Medulla oblongata (tissue), 1 donor: ENCODE results near the gene RELN.
"Not testable (repeated sequence)": the region's sequence is repeated elsewhere in the genome, so short reads cannot be mapped to it uniquely, and the experiment has no call there.

Source experiments
- DNase-seq: peaks from one replicate; pipeline ENCODE4 v3.0.0-alpha.2; 2015; ENCODE audit errors: extremely low spot score

Gene RELN

GRCh38 chr7:103941976-103942375 lies 47.5 kb downstream of the RELN start:
- no peak for DNase-seq

GRCh38 chr7:103940382-103941268 lies 48.8 kb downstream of the RELN start:
- no peak for DNase-seq

- no peak for DNase-seq
Observed at GRCh38 chr7:103937680-103938079, 51.8 kb downstream of the RELN start.

- no peak for DNase-seq
Observed at GRCh38 chr7:103936558-103936957, 52.9 kb downstream of the RELN start.

GRCh38 chr7:103934508-103934907 lies 55.0 kb downstream of the RELN start:
- DNase-seq: no peak

DNA sequence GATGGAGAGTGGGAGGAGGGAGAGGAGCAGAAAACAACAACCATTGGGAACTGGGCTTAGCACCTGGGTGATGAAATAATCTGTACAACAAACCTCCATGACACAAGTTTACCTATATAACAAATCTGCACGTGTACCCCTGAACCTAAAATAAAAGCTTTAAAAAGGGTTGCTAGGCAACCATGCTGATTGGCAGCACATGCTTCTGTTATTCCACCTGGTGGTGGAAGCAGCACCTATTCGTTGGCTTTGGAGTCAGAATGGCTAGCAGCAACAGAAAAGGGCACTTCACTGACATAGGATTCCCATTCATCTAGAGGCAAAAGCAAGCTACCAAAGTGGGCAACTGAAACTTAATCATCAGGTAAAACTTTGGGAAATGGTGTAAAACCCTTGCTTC lies 57.1 kb downstream of the RELN start:
- DNase-seq: no peak

DNA sequence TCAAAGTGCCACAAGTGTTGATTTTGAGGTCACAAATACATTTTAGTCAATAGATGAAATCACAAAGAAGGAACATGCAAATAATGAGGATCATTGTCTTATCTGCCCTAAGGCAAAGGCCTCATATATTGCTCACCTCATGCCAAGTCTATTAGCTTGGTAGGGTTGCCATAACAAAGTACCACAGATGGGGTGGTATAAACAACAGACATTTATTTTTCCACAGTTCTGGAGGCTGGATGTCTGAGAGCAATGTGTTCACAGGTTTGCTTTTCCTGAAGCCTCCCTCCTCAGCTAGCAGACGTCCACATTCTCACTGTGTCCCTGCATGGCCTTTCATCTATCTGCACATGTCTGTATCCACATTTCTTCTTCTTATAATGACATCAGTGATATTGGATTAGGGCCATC lies 59.6 kb downstream of the RELN start:
- DNase-seq: no peak

- no peak for DNase-seq
Observed at GRCh38 chr7:103928581-103928980, 60.9 kb downstream of the RELN start.

- DNase-seq: no peak
Observed at GRCh38 chr7:103924184-103924583, 65.3 kb downstream of the RELN start.

- DNase-seq: no peak
Observed at GRCh38 chr7:103922407-103922806, 67.1 kb downstream of the RELN start.

DNA sequence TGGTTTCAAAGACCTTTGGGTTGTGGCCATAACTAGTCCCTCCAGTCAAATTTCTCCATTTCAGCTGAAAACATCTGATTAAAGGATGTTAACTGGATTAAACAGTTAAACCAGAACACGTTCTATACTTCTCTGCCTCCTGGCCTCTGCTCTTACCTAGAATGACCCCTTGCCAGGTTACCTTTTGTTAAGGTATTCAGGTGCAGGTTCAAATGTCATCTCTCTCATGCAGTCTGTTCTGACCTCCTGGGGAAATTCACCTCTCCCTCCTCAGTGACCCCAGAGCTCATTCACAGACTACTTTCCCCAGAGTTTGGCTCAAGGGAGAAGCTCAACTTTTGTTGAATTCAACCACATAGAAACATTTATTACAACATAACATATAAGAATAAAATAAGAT lies 67.8 kb downstream of the RELN start:
- no peak for DNase-seq

DNA sequence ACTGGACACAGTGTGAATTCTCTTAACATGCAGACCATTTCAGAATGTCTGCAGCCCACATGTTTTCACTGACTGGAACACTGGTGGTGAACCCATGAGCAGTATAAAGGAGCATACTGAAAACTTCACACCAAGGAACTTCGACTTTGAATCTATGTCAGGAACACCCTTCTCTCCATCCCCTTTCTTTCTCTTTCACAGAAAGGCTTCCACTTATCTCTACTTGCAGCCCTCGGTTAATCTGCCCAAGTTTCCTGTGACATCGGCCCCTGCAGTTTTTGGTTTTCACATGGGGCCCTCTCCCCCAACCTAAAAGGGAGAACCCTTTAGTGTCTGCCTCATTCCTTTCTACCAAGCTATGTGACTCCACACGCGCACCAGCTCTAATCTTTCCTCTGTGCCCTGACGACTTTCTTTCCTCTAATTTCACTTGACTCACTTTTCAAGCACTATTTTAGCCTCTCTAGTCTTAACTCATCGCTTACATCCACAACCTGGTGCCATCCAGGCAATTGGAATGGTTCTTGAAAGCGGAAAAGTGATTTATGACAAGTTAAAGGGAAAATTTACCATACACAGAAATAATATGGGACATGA lies 70.1 kb downstream of the RELN start:
- DNase-seq: no peak

GRCh38 chr7:103918631-103919271 lies 70.7 kb downstream of the RELN start:
- no peak for DNase-seq

DNA sequence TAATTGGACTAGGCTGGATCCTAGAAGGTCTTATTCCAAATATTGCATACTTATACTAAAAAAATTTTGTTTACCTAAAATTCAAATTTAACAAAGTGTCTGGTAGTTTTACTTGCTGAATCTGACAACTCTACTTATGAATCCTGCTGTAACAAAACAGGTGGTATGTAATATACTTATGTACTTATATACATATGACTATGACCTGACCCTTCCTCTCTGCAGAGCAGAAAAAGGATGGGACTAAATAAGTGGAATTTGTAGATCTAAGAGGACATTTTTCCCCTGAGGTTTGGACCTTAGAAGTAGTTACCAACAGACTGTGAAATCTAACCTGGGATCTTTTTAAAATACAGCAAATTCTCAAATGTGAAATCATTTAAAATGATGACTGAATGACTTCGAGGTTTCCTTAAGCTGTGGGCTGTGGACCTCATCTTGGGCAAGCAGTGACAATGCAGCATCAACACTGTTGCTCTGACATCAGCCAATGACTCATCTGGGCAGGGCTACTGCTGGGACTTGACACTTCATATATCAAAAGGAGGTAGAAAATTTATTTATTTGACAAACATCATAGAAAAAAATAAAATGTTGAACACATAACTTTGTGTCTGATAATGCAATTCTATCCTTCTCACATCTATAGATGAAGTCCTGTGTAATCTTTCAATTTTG lies 73.6 kb downstream of the RELN start:
- DNase-seq: no peak

DNA sequence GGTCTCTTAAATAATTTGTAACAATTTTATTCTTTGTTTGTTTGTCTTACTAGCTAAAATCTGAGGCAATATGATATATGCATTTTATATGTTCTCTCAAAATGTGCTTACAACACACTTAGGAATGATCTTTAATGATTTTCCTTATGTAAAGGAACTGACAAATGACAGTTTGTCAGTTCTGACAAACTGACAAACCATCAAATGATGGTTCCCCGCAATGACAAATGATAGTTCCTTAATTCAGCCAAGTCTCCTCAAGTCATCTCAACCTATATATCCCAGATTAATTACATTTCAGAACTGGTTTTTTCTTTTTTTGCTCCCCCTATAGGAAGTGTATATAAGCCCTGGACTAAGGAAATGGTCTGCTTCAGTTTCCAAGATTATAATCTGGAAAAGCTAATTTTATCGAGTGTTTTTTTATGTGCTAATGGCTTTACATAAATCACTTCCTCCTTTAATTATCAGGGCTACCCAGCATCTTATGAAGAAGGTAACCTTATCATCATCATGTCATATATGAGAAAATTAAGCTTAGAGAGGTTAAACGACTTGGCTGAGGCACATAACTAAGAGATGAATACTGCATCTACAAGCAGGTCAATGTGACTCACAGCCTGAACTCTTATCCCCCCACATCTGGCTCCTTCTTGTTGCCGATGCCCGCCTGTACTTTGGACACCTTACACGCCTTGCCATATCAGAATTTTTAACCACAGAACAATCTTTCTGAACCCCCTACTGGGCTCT lies 75.1 kb downstream of the RELN start:
- no peak for DNase-seq

DNA sequence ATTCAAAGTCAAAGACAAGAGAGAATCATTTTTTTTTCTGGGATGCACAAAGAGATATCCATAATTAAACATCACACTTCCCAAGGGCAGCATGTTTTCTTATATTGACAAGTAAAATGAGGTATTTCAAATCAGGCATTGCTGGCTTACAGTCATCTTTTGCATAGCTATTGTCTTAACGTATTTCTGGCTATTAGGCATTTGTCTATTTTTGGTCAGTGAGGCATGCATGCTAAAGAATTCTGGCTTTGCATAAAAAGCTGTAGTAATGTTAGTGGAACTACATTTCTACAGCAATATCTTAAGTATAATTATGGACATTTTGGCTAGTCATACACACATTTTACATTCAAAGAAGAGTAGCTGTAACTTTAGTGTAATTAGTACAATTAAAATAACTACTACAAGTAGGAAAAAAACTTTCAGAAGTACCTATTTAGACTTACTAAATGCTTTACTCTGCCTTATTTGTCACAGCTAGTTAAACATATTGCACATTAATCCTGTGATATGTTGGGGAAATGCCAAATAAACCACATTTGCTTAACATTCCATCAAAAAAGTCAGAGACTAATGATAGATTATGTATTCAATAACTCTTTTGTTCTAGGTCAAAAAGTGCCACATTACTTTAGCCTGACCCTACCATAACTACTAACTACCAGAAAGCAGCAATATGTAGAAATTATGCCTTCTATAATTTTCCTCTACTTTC lies 76.4 kb downstream of the RELN start:
- DNase-seq: no peak

DNA sequence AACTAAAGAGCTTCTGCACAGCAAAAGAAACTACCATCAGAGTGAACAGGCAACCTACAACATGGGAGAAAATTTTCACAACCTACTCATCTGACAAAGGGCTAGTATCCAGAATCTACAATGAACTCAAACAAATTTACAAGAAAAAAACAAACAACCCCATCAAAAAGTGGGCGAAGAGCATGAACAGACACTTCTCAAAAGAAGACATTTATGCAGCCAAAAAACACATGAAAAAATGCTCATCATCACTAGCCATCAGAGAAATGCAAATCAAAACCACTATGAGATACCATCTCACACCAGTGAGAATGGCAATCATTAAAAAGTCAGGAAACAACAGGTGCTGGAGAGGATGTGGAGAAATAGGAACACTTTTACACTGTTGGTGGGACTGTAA lies 78.4 kb downstream of the RELN start:
- DNase-seq: not testable (repeated sequence)

- no peak for DNase-seq
Observed at GRCh38 chr7:103905997-103906396, 83.5 kb downstream of the RELN start.

- no peak for DNase-seq
Observed at GRCh38 chr7:103902917-103903316, 86.5 kb downstream of the RELN start.

DNA sequence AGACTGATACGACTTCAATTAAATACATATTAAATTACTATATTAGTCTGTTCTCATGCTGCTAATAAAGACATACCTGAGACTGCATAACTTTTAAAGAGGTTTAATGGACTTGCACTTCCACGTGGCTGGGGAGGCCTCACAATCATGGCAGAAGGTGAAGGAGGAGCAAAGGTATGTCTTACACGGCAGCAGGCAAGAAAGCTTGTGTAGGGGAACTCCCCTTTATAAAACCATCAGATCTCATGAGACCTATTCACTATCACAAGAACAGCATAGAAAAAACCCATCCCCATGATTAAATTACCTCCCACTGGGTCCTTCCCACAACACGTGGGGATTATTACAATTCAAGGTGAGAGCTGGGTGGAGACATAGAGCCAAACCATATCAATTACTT lies 92.6 kb downstream of the RELN start:
- not testable (repeated sequence) for DNase-seq
